ENCODE data around the gene ODAD4.

Gene ODAD4

DNA sequence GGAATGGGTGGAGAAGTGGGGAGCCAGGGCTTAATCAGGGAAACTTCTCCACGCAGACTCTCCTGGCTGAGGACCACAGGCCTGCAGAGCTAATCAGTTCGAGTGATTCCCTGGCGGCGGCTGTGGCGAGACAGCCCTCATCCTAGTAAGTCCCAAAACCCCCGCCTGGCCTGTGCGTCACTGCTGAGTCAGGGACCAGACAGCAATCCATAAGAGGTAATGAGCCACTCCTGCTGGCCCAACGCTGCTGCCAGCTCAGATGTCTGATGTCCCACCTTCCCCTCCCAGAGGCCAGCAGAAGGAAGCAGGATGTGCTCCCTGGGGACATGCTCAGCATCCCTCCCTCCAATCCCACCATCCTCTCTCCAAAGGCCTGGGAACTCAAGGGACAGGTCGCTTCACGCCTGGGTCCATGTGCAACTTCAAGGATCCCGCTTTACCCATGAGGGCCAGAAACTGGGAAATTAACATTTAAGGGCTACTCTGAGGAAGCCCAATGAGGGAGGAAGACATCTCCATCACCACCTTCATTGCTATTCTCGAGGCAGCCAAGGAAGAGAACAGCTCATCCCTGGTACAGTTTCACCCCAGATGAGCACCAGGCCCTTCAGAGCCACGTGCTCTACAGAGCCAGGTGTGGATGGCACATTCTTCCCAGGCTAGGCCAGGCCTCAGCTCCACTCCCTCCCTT, 19.6 kb upstream of the ODAD4 start:
- in situ Hi-C loops (cut with MboI; ENCODE audit: low pct_unique_long_range_greater_than_20kb, low sequenced_read_pairs, unreplicated experiment), result no loop called here
- TF ChIP-seq, protein P1, sequence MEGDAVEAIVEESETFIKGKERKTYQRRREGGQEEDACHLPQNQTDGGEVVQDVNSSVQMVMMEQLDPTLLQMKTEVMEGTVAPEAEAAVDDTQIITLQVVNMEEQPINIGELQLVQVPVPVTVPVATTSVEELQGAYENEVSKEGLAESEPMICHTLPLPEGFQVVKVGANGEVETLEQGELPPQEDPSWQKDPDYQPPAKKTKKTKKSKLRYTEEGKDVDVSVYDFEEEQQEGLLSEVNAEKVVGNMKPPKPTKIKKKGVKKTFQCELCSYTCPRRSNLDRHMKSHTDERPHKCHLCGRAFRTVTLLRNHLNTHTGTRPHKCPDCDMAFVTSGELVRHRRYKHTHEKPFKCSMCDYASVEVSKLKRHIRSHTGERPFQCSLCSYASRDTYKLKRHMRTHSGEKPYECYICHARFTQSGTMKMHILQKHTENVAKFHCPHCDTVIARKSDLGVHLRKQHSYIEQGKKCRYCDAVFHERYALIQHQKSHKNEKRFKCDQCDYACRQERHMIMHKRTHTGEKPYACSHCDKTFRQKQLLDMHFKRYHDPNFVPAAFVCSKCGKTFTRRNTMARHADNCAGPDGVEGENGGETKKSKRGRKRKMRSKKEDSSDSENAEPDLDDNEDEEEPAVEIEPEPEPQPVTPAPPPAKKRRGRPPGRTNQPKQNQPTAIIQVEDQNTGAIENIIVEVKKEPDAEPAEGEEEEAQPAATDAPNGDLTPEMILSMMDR (IDR thresholded peaks at IDR 0.05; ENCODE audit: extremely low read depth, insufficient read depth, missing control alignments), result no peak
- DNase-seq (ENCODE audit: low spot score), result no peak

DNA sequence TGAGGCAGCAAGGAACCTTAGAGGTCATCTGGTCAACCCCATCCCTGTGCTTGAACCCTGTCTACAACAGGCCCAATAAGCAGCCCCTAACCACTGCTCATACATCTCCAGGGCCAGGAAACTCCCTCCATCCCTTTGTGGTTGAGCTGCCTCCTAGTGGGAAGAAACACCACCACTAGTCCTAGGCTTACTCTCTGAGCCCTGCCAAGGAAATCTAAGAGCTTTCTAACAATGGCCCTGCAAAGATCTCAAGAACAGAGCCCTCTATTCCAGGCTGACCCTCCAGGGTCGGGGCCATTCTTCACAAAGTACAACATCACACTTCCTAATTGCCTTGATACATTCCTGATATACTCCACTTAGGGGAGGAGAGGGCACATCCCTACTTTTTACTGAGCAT, 17.5 kb upstream of the ODAD4 start:
- DNase-seq (ENCODE audit: low spot score), result no peak
- TF ChIP-seq, protein P1 (IDR thresholded peaks at IDR 0.05; ENCODE audit: extremely low read depth, insufficient read depth, missing control alignments), result no peak
- in situ Hi-C loops (cut with MboI; ENCODE audit: low pct_unique_long_range_greater_than_20kb, low sequenced_read_pairs, unreplicated experiment), result no loop called here

DNA sequence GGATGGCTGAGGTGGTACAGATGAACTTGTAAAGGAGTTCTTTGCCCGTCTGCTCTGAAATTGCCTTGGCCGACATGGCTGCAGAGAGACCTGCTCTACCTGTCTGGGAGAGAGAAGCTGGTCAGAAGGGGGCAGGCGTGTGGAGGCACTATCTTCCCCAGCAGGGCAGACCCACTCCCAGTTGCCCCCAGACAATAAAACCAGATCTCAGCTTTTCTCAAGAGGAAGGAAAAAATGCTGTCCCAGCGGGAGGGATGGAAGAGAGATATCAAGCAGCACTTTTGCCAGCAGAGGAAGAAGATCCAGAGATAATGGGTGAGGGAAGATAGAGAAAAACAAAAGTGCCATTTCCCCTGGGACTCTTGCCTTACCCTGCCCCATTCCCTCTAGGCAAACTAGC, 16.6 kb upstream of the ODAD4 start:
- TF ChIP-seq, protein P1 (IDR thresholded peaks at IDR 0.05; ENCODE audit: extremely low read depth, insufficient read depth, missing control alignments), result no peak
- no peak for DNase-seq (ENCODE audit: low spot score)
- in situ Hi-C loops (cut with MboI; ENCODE audit: low pct_unique_long_range_greater_than_20kb, low sequenced_read_pairs, unreplicated experiment), result no loop called here

DNA sequence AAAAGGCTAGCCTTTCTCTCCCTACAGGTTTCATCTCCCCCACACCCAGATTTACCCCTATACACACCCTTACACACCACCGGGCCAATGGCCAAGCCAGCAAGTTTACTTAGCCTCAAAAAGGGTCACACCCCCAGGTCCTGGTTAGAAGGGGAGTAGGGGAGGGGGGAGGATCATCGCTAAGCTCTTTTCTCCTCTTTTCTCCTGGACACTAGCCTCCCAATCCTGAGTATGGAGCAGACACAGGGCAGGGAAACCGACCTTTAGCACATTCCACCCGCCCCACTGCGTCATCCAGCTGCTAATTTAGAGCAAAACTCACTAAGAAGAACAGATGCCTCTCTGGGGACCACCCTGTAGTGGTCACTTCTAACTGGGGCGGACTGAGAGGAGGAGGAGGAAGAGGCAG, 16.1 kb upstream of the ODAD4 start:
- in situ Hi-C loops (cut with MboI; ENCODE audit: low pct_unique_long_range_greater_than_20kb, low sequenced_read_pairs, unreplicated experiment), result no loop called here
- TF ChIP-seq, protein P1 (IDR thresholded peaks at IDR 0.05; ENCODE audit: extremely low read depth, insufficient read depth, missing control alignments), result no peak
- DNase-seq (ENCODE audit: low spot score), result no peak

DNA sequence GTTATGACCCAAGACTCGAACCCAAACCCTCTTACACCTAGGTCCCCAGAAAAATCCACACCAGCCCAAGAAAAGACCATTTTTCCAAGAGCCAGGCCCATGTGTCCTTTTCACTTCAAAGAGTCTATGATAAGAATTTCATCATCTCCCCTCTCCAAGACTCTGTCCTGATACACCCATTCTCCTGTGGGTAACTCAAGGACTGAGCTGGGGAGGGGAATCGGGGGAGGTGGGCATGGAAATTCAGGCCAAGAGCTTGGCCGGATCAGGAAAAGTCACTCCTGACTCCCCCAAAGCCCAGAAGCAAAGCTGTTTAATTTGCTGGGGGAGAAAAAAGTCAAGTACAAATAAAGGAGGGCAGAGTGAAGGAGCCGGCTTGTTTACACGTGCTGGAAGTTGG, 15.4 kb upstream of the ODAD4 start:
- TF ChIP-seq, protein P1 (IDR thresholded peaks at IDR 0.05; ENCODE audit: extremely low read depth, insufficient read depth, missing control alignments), result no peak
- DNase-seq (ENCODE audit: low spot score), result no peak
- in situ Hi-C loops (cut with MboI; ENCODE audit: low pct_unique_long_range_greater_than_20kb, low sequenced_read_pairs, unreplicated experiment), result no loop called here

DNA sequence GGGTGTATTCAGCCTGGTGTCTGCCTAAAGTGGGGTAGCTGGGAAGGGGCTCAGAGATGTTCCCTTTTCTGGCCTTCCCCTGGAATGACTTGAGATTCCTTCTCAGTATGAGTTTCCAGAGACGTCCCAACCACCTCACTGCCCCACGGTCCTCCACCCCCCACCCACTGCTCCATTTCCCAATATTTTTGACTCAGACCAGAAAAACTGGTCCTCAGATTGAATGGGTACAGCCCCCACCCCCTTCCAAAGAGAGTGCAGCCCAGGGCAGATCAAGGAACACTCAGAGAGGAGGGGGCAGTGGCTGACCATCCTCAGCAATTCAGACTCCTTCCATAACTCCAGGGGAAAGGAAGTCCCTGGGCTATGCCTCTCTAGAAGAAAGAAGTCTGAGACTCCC, 14.9 kb upstream of the ODAD4 start:
- in situ Hi-C loops (cut with MboI; ENCODE audit: low pct_unique_long_range_greater_than_20kb, low sequenced_read_pairs, unreplicated experiment), result no loop called here
- DNase-seq (ENCODE audit: low spot score), result no peak
- TF ChIP-seq, protein P1 (IDR thresholded peaks at IDR 0.05; ENCODE audit: extremely low read depth, insufficient read depth, missing control alignments), result no peak

Measured in GM13977 (cell line).